Retinal pigment epithelial cell (primary cell): ENCODE results near the gene C4orf17.
"Not testable (repeated sequence)": the region's sequence is repeated elsewhere in the genome, so short reads cannot be mapped to it uniquely, and the experiment has no call there.

Source experiments
- DNase-seq: peaks from one replicate; pipeline ENCODE4 v3.0.0-alpha.2; 2010; ENCODE audit warnings: low read depth
- H3K4me3 ChIP-seq: 2 replicates; pipeline ENCODE4 v1.5.1; 2011; ENCODE audit warnings: mild to moderate bottlenecking, low read length, control low read depth, moderate library complexity
- TF ChIP-seq, protein P1 (sequence below): conservative IDR thresholded peaks from 2 replicates; pipeline ENCODE4 v1.5.1; 2011; ENCODE audit warnings: low read depth, low read length, control low read depth, inconsistent platforms

C4orf17 gene

DNA sequence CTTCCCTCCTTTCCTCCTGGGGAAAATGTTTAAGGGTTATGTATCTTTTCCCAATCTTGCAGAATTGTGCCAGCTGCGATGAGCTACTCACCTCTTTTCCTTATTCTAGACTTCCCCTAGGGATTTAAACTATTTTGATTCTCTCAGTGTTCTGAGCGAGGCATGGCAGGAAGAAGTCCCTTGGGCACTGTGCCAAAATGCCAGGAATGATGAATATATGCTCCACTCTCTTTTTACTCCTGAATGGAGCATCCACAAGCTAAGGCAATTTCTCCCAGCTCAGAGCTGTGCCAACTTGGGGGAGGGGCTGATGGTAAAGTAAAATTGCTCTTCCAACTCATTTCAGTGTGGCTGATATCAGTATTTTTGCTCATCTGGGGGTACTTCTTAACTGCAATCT, 4.0 kb upstream of the C4orf17 start:
- H3K4me3 ChIP-seq, result no peak overlapping the region
- no peak for DNase-seq
- TF ChIP-seq, protein P1, sequence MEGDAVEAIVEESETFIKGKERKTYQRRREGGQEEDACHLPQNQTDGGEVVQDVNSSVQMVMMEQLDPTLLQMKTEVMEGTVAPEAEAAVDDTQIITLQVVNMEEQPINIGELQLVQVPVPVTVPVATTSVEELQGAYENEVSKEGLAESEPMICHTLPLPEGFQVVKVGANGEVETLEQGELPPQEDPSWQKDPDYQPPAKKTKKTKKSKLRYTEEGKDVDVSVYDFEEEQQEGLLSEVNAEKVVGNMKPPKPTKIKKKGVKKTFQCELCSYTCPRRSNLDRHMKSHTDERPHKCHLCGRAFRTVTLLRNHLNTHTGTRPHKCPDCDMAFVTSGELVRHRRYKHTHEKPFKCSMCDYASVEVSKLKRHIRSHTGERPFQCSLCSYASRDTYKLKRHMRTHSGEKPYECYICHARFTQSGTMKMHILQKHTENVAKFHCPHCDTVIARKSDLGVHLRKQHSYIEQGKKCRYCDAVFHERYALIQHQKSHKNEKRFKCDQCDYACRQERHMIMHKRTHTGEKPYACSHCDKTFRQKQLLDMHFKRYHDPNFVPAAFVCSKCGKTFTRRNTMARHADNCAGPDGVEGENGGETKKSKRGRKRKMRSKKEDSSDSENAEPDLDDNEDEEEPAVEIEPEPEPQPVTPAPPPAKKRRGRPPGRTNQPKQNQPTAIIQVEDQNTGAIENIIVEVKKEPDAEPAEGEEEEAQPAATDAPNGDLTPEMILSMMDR, result no peak

DNA sequence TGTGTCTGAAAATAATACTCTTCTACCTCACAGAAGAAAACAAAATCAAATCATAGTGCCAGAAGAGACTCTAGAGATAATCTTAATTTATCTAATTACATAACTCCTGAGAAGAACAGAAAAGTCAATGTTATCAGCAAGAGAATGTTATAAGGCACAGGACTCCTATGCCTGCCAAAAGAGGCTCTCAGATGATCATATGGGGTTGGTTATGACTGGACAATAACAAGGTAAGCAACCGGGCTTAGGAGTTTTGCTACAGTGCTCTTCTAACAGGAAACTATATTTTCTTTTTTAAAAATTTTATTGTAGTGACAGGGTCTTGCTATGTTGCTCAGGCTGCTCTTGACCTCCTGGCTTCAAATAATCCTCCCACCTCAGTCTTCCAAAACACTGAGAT, 3.5 kb upstream of the C4orf17 start:
- TF ChIP-seq, protein P1, result no peak
- H3K4me3 ChIP-seq, result no peak overlapping the region
- no peak for DNase-seq

DNA sequence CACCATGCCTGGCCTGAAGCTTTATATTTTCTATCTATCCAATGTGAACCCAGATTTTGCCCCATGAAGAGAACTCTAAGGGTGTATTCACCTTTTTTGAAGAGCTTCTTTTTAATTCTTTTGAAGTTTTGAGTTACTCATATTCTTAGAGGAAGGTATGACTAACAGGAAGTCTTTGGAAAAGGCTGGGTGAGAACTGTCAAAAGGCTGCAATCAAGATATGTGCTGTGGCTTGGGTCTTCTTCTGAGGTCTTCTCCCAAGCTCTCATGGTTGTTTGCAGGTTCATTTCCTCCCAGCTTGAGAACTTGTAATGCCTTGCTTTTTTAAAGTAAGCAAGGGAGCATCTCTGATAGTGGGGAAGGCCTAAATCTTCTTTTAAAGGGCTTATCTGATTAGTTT, 3.1 kb upstream of the C4orf17 start:
- DNase-seq, result no peak
- H3K4me3 ChIP-seq, result no peak overlapping the region
- TF ChIP-seq, protein P1, result no peak

DNA sequence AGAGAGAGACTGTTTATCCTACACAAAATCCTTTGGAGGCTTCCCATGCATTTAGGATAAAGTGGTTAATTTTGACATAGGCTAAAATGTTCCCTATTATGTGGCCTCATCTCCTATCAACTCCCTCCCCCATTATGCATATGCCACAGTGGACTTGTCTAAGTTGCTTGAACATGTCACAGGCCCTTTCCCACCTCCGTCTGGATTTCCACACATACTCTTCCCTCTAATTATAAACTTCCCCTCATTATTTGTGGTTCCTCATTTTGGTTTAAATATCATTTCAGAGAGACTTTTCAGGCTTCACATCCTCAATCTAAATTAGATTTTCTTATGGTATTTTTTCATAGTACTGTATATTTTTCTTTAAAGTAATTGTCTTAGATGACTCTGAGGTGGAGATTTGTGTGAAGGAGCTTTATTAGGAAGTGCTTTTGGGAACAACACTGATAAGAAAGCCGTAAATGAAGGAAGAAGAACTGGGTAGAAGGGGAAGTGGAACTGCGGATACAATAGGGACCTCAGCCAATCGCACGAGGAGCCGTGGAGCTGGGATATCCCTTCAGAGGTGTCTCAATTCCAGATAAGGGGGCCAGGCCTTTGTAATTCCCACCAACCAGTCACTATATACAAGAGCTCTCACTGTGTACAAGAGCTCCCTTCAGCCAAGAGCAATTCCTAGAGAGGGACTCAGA, 7.9 kb downstream of the C4orf17 start:
- TF ChIP-seq, protein P1, result no peak
- DNase-seq, result no peak
- no peak overlapping the region for H3K4me3 ChIP-seq

DNA sequence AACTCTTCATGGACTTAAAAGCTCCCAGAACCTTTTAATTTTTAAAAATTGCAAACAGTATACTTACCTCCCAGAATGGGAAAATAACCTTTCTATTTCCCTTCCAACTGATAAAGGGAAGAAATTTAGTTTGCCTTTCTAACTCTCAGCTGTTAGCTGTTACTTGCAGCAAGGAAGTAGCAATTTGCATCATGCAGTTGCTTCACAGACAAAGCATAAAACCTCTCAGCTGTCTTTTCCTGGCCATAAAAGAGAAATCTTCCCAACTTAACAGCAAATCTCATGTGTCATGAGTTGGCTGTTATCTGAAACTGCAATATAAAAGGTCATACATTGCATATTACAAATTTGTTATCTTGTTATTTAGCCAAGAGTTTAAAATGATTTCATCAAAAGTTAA, 18.4 kb downstream of the C4orf17 start:
- TF ChIP-seq, protein P1, result no peak

DNA sequence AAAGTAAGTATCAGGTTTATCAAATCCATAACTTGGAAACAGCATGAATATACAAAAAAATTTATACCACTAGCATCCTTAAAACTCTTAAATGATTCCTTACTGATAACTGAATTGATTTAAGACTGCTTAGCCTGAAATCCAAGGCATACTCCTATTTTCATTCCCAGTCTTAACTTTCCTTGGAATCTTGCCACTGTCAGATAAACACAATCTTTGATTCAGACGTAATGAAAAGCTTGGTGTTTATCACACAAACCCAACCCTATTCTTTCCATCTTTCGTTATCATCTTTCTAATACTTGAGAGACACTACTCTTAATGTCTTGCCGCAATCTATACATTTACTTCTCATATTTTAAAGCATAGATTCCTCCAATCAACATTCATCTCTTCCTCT, 19.1 kb downstream of the C4orf17 start:
- TF ChIP-seq, protein P1, result no peak
- no peak for DNase-seq

More for the DNA sequence above, 18.4 kb downstream of the C4orf17 start:
- no peak for DNase-seq
- H3K4me3 ChIP-seq, result no peak overlapping the region

DNA sequence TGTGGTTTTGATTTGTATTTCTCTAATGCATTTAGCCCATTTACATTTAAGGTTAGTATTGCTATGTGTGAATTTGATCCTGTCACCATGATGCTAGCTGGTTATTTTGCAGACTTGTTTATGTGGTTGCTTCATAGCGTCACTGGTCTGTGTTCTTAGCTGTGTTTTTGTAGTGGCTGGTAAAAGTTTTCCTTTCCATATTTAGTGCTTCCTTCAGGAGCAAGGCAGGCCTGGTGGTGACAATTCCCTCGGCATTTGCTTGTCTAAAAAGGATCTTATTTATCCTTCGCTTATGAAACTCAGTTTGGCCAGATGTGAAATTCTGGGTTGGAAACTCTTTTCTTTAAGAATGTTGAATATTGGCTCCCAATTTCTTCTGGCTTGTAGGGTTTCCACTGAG, 23.9 kb downstream of the C4orf17 start:
- DNase-seq, H3K4me3 ChIP-seq: not testable (repeated sequence)

More for the DNA sequence above, 19.1 kb downstream of the C4orf17 start:
- no peak overlapping the region for H3K4me3 ChIP-seq
